ENCODE data around the gene ELF3. TPM values are rescaled to one million over a fixed set of nuclear protein-coding genes. Genes with fewer than 3 reads are reported as not detected.

ELF3 gene
- total RNA-seq, 4 donors from 2014 or later: 497 to 741 (median 654) TPM

GRCh38 chr1:202002507-202002906, 7.9 kb upstream of the ELF3 start:
- DNase-seq: no peak
- H3K4me3 ChIP-seq: no peak overlapping the region
- no peaks in the 10 kb centered on the region for H3K4me1 ChIP-seq
- no peaks in the 10 kb centered on the region for H3K27me3 ChIP-seq
- no peaks in the 10 kb centered on the region for H3K9me3 ChIP-seq
- TF ChIP-seq CTCF (IDR thresholded peaks at IDR 0.05) (no peak), POLR2A (IDR thresholded peaks at IDR 0.05) (no peak)
- H3K36me3 ChIP-seq: peaks cover 0 to 86% (median 0%) of the 10 kb centered on the region in 3 donors
- no peak overlapping the region for H3K27ac ChIP-seq

- peaks cover 0 to 68% (median 0%) of the 10 kb centered on the region in 3 donors for H3K36me3 ChIP-seq
- no peak for DNase-seq
- no peak overlapping the region for H3K4me3 ChIP-seq
- no peaks in the 10 kb centered on the region for H3K27me3 ChIP-seq
- H3K9me3 ChIP-seq: no peaks in the 10 kb centered on the region
- H3K4me1 ChIP-seq: peaks cover 0 to 5% (median 0%) of the 10 kb centered on the region in 4 donors
- H3K27ac ChIP-seq: no peak overlapping the region
- no peak for TF ChIP-seq CTCF (IDR thresholded peaks at IDR 0.05)
- no peak for TF ChIP-seq POLR2A (IDR thresholded peaks at IDR 0.05)
Measured at GRCh38 chr1:202004711-202005110, 5.7 kb upstream of the ELF3 start.

- Histone ChIP-seq H3K27ac (no peak overlapping the region), H3K9me3 (no peaks in the 10 kb centered on the region), H3K4me1 (peaks cover 0 to 5% (median 0%) of the 10 kb centered on the region in 4 donors), H3K4me3 (no peak overlapping the region), H3K27me3 (no peaks in the 10 kb centered on the region), H3K36me3 (peaks cover 0 to 56% (median 0%) of the 10 kb centered on the region in 3 donors)
- DNase-seq: no peak
- TF ChIP-seq CTCF (IDR thresholded peaks at IDR 0.05) (peak in 3 of 6 experiments; percentile 51 to 62 (median 56)), POLR2A (IDR thresholded peaks at IDR 0.05) (no peak)
Measured at GRCh38 chr1:202005958-202006357, 4.4 kb upstream of the ELF3 start.

- no peak for TF ChIP-seq CTCF (IDR thresholded peaks at IDR 0.05)
- no peak for TF ChIP-seq POLR2A (IDR thresholded peaks at IDR 0.05)
- peaks cover 0 to 51% (median 0%) of the 10 kb centered on the region in 3 donors for H3K36me3 ChIP-seq
Measured at GRCh38 chr1:202007304-202007703, 3.1 kb upstream of the ELF3 start.

GRCh38 chr1:202007805-202008489, 2.4 kb upstream of the ELF3 start:
- Histone ChIP-seq H3K27ac (peak overlapping the region in 3 of 4 donors; percentile 76 to 99 (median 96)), H3K36me3 (peaks cover 0 to 51% (median 0%) of the 10 kb centered on the region in 3 donors), H3K4me1 (peaks cover 0 to 5% (median 0%) of the 10 kb centered on the region in 4 donors), H3K9me3 (no peaks in the 10 kb centered on the region), H3K4me3 (peak overlapping the region in 2 of 4 donors; percentile 42 to 53), H3K27me3 (no peaks in the 10 kb centered on the region)
- TF ChIP-seq POLR2A (IDR thresholded peaks at IDR 0.05): peak in 1 of 2 donors; percentile 75
- no peak for TF ChIP-seq CTCF (IDR thresholded peaks at IDR 0.05)
- DNase-seq: peak in 2 of 3 donors; percentile 84

More at GRCh38 chr1:202007304-202007703, 3.1 kb upstream of the ELF3 start:
- peaks cover 0 to 5% (median 0%) of the 10 kb centered on the region in 4 donors for H3K4me1 ChIP-seq
- peak in 1 of 3 donors; percentile 57 for DNase-seq
- no peaks in the 10 kb centered on the region for H3K9me3 ChIP-seq
- no peaks in the 10 kb centered on the region for H3K27me3 ChIP-seq
- peak overlapping the region in 1 of 4 donors; percentile 53 for H3K4me3 ChIP-seq
- peak overlapping the region in 3 of 4 donors; percentile 76 to 99 (median 96) for H3K27ac ChIP-seq

Data from Peyer's patch (tissue), 4 donors.